Measurements from ENCODE around the gene L3MBTL1. TPM values are rescaled to one million over a fixed set of nuclear protein-coding genes. Genes with fewer than 3 reads are reported as not detected.
A peak's percentile ranks its signal among the peaks of the same experiment; 100 is the strongest.

L3MBTL1 gene
- total RNA-seq, 1 donor from 2014 or later = 1.7 TPM

GRCh38 chr20:43535370-43536004 lies 28.0 kb downstream of the L3MBTL1 start:
- no peak for DNase-seq (ENCODE audit: low read depth in 2 of 2)

- DNase-seq (ENCODE audit: low read depth in 2 of 2) = no peak
Measured at GRCh38 chr20:43536041-43536816, 28.7 kb downstream of the L3MBTL1 start.

GRCh38 chr20:43536817-43537440 lies 29.4 kb downstream of the L3MBTL1 start:
- no peak for DNase-seq (ENCODE audit: low read depth in 2 of 2)

DNA sequence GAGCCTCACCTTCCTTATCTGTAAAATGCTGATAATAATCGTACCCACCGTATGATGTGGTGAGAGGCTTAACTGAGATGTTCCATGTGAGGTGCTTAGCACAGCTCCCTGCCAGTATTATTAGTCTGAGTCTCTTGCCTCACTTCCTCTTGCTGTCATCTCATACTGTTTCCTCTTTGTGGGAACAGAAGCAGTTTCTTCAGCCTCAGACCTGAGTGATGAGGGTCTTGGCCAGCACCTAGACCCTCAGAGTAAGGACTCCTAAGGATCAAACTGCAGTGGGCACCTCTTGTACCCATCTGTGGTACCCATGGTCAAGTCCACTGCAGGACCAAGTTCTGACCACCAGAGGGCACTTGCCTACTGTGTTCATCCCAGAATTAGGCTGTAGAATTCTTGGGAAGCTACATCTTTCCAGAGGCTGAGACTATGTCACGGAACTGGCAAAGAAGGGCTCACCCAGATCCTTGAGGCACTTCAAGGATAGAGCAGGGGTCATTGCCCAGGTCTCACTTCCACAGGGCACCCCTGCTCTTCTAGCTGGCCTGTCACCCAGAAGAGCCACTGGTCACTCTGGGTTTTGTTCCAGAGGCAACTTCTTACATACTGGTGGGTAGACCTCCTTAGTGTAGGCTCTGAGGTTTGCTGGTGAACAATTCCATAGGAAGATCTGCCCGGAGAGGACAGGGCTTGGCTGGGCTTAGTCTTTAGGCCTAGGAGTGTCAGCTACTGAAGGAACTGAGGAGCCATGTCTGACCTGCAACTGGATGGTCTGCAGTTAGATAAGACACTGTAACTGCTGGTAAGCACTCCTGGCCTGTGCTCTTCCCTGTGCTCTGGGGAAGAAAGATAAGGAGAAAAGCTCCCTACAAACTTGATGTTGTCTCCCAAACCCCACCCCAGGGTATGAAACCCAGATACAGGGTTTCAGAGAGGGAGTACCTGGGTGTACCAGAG lies 30.7 kb downstream of the L3MBTL1 start:
- peak; percentile 30 to 61 for DNase-seq (ENCODE audit: low read depth in 2 of 2)

DNA sequence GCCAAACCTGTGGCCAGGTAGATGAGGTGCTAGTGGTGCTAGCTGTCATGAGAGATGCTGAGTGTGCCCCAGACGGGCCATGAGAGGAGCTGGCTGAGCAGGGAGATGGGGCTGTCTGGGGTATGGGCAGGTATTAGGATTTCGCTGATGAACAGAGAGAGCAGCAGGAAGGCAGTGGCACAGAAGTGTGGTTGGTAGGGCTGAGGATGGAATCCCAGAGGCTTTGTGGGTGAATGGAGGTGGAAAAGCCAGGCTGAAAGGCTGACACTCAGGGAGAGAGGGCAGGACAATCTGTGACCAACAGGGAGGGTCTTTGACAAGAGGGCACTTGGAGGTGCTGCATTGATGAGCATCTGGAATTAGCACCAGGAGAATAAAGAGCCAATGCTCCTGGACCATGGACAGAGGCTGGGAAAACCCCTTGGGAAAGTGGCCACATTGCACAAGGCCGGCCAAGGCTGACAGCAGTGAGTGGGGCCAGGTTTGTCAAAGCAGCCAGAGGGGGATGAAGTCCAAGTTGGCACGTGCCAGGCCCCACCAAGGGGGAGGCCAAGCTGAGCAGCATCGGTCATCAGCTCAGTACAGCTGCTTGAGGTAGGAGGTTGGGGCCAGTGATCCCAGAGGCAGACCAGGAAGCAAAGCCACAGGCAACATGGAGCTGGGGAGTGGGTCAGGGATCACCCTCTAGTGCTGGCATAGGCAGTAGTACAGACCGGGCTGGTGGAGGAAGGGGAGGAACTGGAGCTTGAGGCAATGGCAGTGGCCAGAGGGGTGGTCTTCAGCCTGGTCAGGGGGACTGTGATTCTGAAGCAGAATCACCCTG lies 31.6 kb downstream of the L3MBTL1 start:
- no peak for DNase-seq (ENCODE audit: low read depth in 2 of 2)

- no peak for DNase-seq (ENCODE audit: low read depth in 2 of 2)
Measured at GRCh38 chr20:43539975-43540672, 32.6 kb downstream of the L3MBTL1 start.

- DNase-seq (ENCODE audit: low read depth in 2 of 2) = no peak
Measured at GRCh38 chr20:43540673-43541060, 33.2 kb downstream of the L3MBTL1 start.

GRCh38 chr20:43541214-43541613 lies 33.7 kb downstream of the L3MBTL1 start:
- no peak for DNase-seq (ENCODE audit: low read depth in 2 of 2)

DNA sequence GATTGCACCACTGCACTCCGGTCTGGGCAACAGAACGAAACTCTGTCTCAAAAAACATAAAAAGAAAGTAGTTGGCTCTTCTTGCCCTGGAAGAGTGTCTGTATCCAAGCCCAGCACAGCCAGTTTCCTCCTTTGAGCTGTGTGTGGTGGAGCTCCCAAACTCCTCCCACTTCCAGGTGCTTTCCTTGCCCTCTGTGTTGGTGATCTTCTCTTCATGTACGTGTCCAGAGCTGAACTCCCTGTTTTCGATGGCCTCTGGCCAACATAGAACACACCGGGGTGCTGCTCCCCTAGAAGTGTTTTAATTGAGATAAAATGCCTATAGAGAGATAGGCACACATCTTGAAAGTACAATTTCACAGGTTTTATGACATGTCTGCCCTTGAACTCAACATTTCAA lies 34.7 kb downstream of the L3MBTL1 start:
- no peak for DNase-seq (ENCODE audit: low read depth in 2 of 2)

DNA sequence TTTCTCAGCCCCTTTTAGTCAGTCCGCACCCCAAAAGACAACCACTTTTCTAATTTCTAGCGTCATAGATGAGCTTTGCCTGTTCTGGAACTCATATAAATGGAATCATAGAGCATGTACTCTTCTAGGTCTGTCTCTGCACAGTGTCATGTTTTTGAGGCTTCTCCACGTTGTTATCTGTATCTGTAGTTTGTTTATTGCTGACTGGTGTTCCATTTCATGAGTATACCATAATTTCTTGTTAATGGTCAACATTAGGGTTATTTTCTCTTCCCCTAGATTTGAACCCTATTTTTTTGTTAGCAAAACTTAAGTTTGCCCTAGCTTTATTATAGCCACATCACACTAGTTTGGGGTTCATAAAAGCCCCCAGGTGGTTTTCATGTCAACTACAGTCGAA lies 35.2 kb downstream of the L3MBTL1 start:
- no peak for DNase-seq (ENCODE audit: low read depth in 2 of 2)

- no peak for DNase-seq (ENCODE audit: low read depth in 2 of 2)
Measured at GRCh38 chr20:43543138-43543537, 35.6 kb downstream of the L3MBTL1 start.

DNA sequence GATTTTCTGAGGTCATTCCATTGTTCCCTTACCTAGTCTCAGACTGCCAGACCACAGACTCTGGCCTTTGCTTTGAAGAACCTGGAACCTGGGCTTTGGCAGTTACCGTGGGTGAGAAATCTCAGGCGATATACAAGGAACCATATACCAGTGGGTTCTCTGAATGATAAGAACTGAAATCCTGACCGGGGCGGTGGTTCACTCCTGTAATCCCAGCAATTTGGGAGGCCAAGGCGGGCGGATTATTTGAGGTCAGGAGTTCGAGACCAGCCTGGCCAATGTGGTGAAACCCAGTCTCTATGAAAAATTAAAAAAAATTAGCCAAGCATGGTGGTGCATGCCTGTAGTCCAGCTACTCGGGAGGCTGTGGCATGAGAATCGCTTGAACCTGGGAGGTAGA lies 37.0 kb downstream of the L3MBTL1 start:
- DNase-seq (ENCODE audit: low read depth in 2 of 2) = no peak

DNA sequence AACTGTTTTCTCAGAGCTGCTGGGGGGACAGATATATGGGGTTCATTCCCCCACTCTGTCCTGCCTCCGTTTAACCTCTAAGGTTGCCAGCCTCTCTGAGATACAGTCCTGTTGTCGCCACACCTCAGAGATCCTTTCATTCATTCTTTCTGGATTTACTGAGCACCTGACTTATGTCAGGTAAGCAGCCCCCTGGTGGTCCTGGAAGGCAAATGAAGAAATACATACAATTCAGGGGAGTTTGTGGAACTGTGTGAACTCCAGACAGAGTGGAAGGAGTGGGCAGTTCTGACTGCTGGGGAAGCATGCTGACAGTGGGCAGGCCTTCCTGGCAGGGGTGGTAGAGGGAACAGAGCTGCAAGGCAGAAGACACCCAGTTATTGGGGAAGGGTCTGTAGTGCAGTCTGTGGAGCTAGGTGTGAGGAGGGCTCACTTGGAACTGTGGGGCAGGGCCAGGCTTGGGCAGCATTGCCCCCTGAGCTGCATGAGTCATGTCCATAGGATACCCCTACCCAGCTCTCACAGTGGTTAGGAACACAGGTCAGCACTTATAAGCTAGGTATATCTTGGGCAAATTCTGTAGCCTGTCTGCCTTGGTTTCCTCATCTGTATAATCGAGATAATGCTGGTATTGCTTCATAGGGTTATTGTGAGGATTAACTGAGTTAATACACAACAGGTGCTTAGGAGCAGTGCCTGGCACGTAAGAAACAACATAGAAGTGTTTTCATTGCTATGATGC lies 38.5 kb downstream of the L3MBTL1 start:
- no peak for DNase-seq (ENCODE audit: low read depth in 2 of 2)

- DNase-seq (ENCODE audit: low read depth in 2 of 2) = no peak
Measured at GRCh38 chr20:43548273-43548880, 40.9 kb downstream of the L3MBTL1 start.

DNA sequence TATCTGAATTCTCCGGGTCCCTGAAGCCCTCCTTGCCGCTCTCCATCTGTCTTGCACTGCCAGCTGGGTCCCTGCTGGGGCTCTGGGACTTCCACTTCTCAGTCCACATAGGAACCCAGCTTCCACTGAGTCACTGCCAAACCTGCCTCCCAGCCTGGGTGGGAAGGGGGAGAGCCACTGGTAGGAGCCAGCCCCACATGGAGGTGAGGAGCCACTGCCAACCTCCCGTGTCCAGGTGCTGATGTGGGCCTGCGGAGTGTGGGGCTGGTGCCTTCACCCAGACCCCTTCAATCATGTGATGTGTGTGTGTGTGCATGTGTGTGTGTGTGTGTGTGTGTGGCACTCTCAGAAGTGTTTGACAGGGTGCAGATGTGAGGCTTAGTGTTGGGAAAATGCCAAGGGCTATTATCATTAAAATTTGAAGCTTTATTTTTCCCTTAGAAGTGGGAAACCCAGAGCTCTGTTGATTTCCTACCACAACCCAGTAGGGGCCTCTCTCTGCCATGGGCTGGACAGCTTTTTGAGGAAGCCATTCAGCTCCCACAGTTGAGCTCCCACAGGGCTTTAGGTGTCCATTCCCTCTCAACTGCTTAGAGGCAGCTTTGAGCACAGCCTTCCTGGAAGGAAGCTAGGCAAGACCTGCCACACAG lies 42.0 kb downstream of the L3MBTL1 start:
- DNase-seq (ENCODE audit: low read depth in 2 of 2) = no peak

GRCh38 chr20:43550456-43550855 lies 43.0 kb downstream of the L3MBTL1 start:
- DNase-seq (ENCODE audit: low read depth in 2 of 2) = no peak

DNA sequence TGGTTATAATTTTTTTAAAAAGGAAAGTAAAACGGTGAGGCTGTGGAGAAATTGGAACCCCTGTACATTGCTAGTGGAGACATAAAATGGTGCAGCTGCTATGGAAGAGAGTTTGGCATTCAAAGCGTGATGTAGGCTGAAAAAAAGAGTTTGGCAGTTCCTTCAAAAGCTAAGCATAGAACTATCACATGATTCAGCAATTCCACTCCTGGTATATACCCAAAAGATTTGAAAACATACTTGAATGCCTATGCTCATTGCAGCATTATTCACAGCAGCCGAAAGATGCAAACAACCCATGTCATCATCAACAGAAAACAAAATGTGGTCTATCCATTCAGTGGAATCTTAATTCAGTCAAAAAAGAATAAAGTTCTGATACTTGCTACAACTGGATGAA lies 46.9 kb downstream of the L3MBTL1 start:
- no peak for DNase-seq (ENCODE audit: low read depth in 2 of 2)

DNA sequence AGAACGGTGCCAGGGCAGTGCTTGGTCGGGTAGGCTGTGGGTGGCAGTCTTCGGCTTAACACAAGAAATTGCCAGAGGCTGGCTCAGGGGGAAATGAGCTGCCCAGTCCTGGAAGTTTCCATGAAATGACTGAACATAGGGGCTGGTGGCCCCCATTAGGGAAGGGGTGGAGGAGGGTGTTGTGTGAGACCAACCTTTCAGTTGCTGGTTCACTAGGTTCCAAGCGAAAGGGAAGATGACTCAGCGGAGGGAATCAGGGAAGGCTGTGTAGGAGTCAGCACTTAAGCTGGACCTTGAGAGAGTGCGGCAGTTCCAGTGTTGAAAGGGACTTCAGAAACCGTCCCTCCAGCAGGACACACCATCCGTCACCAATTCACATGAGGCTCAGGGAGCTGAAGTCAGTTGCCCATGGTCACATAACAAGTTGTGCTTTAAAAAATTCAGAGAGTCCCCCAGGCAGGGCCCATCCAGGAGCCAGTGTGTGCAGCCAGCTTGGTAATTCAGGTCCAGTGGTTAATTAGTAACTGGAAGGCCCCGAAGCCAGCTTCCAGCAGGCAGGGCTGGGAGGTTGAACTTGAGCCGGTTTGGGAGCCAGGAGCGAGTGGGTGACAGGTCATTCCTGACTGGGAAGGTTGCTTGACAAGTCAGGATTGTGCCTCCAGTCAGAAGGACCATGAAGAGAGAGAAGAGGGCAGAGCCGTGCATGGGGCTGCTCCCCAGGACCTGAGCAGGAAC lies 51.1 kb downstream of the L3MBTL1 start, which contains the start of gene SGK2:
Gene SGK2 (plus strand): TSS at position 616 of the 735 bp plus-strand sequence. CDS start 7,469 bp downstream, outside the sequence.
- no peak for DNase-seq (ENCODE audit: low read depth in 2 of 2)
